GM12878 (cell line): Measurements from ENCODE around the gene SFT2D1. TPM values are rescaled to one million over a fixed set of nuclear protein-coding genes. Genes with fewer than 3 reads are reported as not detected.
A peak's percentile ranks its signal among the peaks of the same experiment; 100 is the strongest.

ENCODE experiments used
- CBX3 ChIP-seq: fragments of 200-600 bp; sonication (generic); IDR thresholded peaks from 2 replicates; pipeline ENCODE4 v1.6.1; 2016; ENCODE audit warnings: low read depth, borderline replicate concordance
- CREB1 ChIP-seq: IDR thresholded peaks from 2 replicates; pipeline ENCODE4 v1.6.1; 2012; ENCODE audit warnings: low read depth, mild to moderate bottlenecking, inconsistent platforms
- ETV6 ChIP-seq, 2 experiments: fragments of 450-650 bp in 1 of 2; IDR thresholded peaks in 1 of 2; conservative IDR thresholded peaks in 1 of 2; 2 replicates each; pipeline ENCODE4 v1.6.1; 2014; ENCODE audit warnings: antibody characterized with exemption in 1 of 2, borderline replicate concordance in 1 of 2, low read depth in 1 of 2, mild to moderate bottlenecking in 1 of 2, moderate library complexity in 1 of 2
- FOXK2 ChIP-seq: fragments of 450-650 bp; IDR thresholded peaks from 2 replicates; pipeline ENCODE4 v1.6.1; 2017; ENCODE audit warnings: mild to moderate bottlenecking, moderate library complexity
- FOXM1 ChIP-seq: IDR thresholded peaks from 2 replicates; pipeline ENCODE4 v1.6.1; 2012; ENCODE audit warnings: low read depth, mild to moderate bottlenecking, inconsistent platforms, low read length, moderate library complexity
- HDGF ChIP-seq: fragments of 450-650 bp; IDR thresholded peaks from 2 replicates; pipeline ENCODE4 v1.6.1; 2016; ENCODE audit warnings: antibody characterized with exemption
- IKZF2 ChIP-seq, 2 experiments: fragments of 450-650 bp; IDR thresholded peaks; 2 replicates each; pipeline ENCODE4 v1.6.1; 2017; ENCODE audit warnings: mild to moderate bottlenecking in 2 of 2, moderate library complexity in 2 of 2
- LARP7 ChIP-seq: fragments of 450-650 bp; IDR thresholded peaks from 2 replicates; pipeline ENCODE4 v1.6.1; 2017; ENCODE audit warnings: mild to moderate bottlenecking
- MXI1 ChIP-seq: fragments of 150-350 bp; IDR thresholded peaks from 2 replicates; pipeline ENCODE4 v1.6.1; 2011; ENCODE audit warnings: low read depth, mild to moderate bottlenecking, inconsistent platforms, low read length, improper control_type of control experiment
- NRF1 ChIP-seq: conservative IDR thresholded peaks from 2 replicates; pipeline ENCODE4 v1.6.1; 2011; ENCODE audit warnings: mild to moderate bottlenecking, low read depth, low read length, improper control_type of control experiment
- RFX5 ChIP-seq: IDR thresholded peaks from 2 replicates; pipeline ENCODE4 v1.6.1; 2011; ENCODE audit warnings: low read depth, low read length, improper control_type of control experiment
- RUNX3 ChIP-seq: IDR thresholded peaks from 2 replicates; pipeline ENCODE4 v1.6.1; 2012; ENCODE audit warnings: low read length, inconsistent platforms
- SMAD5 ChIP-seq: IDR thresholded peaks from 2 replicates; pipeline ENCODE4 v1.6.1; 2016; ENCODE audit warnings: antibody characterized with exemption, low read depth
- SMC3 ChIP-seq: IDR thresholded peaks from 2 replicates; pipeline ENCODE4 v1.6.1; 2011; ENCODE audit warnings: low read length, improper control_type of control experiment, borderline replicate concordance
- TCF12 ChIP-seq: IDR thresholded peaks from 2 replicates; pipeline ENCODE4 v1.6.1; 2011; ENCODE audit warnings: low read depth, mild to moderate bottlenecking, low read length
- WRNIP1 ChIP-seq: IDR thresholded peaks from 2 replicates; pipeline ENCODE4 v1.6.1; 2011; ENCODE audit warnings: low read depth, low read length, improper control_type of control experiment, borderline replicate concordance
- ZBED1 ChIP-seq: IDR thresholded peaks from 2 replicates; pipeline ENCODE4 v1.6.1; 2016; ENCODE audit warnings: borderline replicate concordance
- ZNF217 ChIP-seq: fragments of 450-650 bp; IDR thresholded peaks from 2 replicates; pipeline ENCODE4 v1.6.1; 2017; ENCODE audit warnings: antibody characterized with exemption, mild to moderate bottlenecking
- polyA plus RNA-seq, 11 experiments: library from polyadenylated mRNA; depleted of rRNA in 4 of 11; unstranded in 6 of 11; stranded (reverse) in 5 of 11; fragments of >200 nt; fragmentation: Nextera tagmentation in 4 of 11; fragmentation: Illumina TruSeq in 1 of 11; extraction: Ambion mirVana in 4 of 11; extraction: Trizol in 1 of 11; gene quantifications; 1 replicate in 1 of 11; 2 replicates in 10 of 11; pipeline versions ENCODE4 v1.2.1 to v1.2.3, GENCODE V29; 2011 to 2016; ENCODE audit warnings: inconsistent platforms in 2 of 11, missing spikeins in 2 of 11, low read depth in 1 of 11
- total RNA-seq, 4 experiments: library from RNA; depleted of rRNA in 3 of 4; stranded (reverse); fragments of >200 nt in 3 of 4; fragmentation: Illumina TruSeq in 1 of 4; extraction: Trizol in 1 of 4; gene quantifications; 2 replicates each; pipeline versions ENCODE4 v1.2.1 to v1.2.3, GENCODE V29; 2013 to 2021
- TF ChIP-seq, protein P1 (sequence below): fragments of 450-650 bp; IDR thresholded peaks from 2 replicates; pipeline ENCODE4 v1.6.1; 2014; ENCODE audit warnings: mild to moderate bottlenecking
- TF ChIP-seq, protein P2 (sequence below): IDR thresholded peaks from 2 replicates; pipeline ENCODE4 v1.6.1; 2012; ENCODE audit warnings: mild to moderate bottlenecking, low read depth, low read length
- TF ChIP-seq, protein P3 (sequence below): fragments of 450-650 bp; formaldehyde crosslinking; IDR thresholded peaks from 2 replicates; pipeline ENCODE4 v1.5.0; 2022; ENCODE audit warnings: mild to moderate bottlenecking, missing genetic modification characterization
- TF ChIP-seq, protein P4 (sequence below), 3 experiments: IDR thresholded peaks in 2 of 3; conservative IDR thresholded peaks in 1 of 3; 2 replicates each; pipeline ENCODE4 v1.5.1; 2011; ENCODE audit warnings: low read depth in 3 of 3, low read length in 3 of 3, mild to moderate bottlenecking in 3 of 3, control low read depth in 2 of 3, moderate library complexity in 2 of 3, inconsistent platforms in 1 of 3, mixed read lengths in 1 of 3; ENCODE audit not compliant: control insufficient read depth in 2 of 3, insufficient read depth in 1 of 3; ENCODE audit errors: extremely low read depth in 1 of 3

Gene SFT2D1
- total and polyA plus RNA-seq, 10 of the 15 experiments (the other 5 are each of a cell fraction or from before 2014, with no cell fraction given): 69.5 to 281 (median 124) TPM

DNA sequence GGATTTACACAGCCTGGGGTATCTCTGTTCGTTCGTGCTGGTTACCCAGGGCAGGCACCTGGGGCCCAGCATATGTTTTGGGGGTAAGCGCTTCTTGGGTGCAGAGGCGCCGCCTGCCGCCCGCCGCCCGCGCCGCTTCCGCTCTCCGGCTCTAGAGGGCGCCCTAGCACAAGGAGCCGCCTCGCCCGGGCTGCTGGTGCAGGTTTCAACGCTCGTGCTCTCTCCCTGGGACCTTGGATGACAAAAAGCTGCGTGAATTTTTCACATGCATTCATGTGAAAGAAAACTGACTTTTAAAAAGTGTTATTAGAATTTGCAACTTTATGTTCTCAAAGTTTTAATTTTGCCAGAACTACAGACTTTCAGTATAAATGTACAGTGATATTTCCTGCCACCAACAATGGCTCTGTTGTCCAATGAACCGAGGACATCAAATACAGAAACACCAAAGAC lies 66.6 kb downstream of the SFT2D1 start (continued):
- TF ChIP-seq WRNIP1 (no peak), RUNX3 (no peak), FOXK2 (no peak), CBX3 (no peak), TCF12 (no peak), FOXM1 (peak; percentile 61; the same call in 1 of the 2 replicates), NRF1 (no peak), CREB1 (0 out of 2 replicates have a peak, but pooled peaks have one; percentile 24), ETV6 (conservative IDR thresholded peaks at IDR 0.05 in 1 of 2, IDR thresholded peaks at IDR 0.05 in 1 of 2; ENCODE audit: borderline replicate concordance in 1 of 2, low read depth in 1 of 2) (peak in 1 of 2 experiments; percentile 30; a peak in 1 of 4 replicates), HDGF (no peak), ZBED1 (no peak), ZNF217 (no peak), IKZF2 (IDR thresholded peaks at IDR 0.05) (0 out of 4 replicates have a peak, but pooled peaks of 1 of the 2 experiments have one; percentile 8), RFX5 (no peak), LARP7 (no peak), SMC3 (peak; percentile 93), MXI1 (no peak), SMAD5 (no peak)
- TF ChIP-seq, protein P1, sequence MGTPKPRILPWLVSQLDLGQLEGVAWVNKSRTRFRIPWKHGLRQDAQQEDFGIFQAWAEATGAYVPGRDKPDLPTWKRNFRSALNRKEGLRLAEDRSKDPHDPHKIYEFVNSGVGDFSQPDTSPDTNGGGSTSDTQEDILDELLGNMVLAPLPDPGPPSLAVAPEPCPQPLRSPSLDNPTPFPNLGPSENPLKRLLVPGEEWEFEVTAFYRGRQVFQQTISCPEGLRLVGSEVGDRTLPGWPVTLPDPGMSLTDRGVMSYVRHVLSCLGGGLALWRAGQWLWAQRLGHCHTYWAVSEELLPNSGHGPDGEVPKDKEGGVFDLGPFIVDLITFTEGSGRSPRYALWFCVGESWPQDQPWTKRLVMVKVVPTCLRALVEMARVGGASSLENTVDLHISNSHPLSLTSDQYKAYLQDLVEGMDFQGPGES: no peak
- TF ChIP-seq, protein P2, sequence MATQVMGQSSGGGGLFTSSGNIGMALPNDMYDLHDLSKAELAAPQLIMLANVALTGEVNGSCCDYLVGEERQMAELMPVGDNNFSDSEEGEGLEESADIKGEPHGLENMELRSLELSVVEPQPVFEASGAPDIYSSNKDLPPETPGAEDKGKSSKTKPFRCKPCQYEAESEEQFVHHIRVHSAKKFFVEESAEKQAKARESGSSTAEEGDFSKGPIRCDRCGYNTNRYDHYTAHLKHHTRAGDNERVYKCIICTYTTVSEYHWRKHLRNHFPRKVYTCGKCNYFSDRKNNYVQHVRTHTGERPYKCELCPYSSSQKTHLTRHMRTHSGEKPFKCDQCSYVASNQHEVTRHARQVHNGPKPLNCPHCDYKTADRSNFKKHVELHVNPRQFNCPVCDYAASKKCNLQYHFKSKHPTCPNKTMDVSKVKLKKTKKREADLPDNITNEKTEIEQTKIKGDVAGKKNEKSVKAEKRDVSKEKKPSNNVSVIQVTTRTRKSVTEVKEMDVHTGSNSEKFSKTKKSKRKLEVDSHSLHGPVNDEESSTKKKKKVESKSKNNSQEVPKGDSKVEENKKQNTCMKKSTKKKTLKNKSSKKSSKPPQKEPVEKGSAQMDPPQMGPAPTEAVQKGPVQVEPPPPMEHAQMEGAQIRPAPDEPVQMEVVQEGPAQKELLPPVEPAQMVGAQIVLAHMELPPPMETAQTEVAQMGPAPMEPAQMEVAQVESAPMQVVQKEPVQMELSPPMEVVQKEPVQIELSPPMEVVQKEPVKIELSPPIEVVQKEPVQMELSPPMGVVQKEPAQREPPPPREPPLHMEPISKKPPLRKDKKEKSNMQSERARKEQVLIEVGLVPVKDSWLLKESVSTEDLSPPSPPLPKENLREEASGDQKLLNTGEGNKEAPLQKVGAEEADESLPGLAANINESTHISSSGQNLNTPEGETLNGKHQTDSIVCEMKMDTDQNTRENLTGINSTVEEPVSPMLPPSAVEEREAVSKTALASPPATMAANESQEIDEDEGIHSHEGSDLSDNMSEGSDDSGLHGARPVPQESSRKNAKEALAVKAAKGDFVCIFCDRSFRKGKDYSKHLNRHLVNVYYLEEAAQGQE: no peak
- TF ChIP-seq, protein P3, sequence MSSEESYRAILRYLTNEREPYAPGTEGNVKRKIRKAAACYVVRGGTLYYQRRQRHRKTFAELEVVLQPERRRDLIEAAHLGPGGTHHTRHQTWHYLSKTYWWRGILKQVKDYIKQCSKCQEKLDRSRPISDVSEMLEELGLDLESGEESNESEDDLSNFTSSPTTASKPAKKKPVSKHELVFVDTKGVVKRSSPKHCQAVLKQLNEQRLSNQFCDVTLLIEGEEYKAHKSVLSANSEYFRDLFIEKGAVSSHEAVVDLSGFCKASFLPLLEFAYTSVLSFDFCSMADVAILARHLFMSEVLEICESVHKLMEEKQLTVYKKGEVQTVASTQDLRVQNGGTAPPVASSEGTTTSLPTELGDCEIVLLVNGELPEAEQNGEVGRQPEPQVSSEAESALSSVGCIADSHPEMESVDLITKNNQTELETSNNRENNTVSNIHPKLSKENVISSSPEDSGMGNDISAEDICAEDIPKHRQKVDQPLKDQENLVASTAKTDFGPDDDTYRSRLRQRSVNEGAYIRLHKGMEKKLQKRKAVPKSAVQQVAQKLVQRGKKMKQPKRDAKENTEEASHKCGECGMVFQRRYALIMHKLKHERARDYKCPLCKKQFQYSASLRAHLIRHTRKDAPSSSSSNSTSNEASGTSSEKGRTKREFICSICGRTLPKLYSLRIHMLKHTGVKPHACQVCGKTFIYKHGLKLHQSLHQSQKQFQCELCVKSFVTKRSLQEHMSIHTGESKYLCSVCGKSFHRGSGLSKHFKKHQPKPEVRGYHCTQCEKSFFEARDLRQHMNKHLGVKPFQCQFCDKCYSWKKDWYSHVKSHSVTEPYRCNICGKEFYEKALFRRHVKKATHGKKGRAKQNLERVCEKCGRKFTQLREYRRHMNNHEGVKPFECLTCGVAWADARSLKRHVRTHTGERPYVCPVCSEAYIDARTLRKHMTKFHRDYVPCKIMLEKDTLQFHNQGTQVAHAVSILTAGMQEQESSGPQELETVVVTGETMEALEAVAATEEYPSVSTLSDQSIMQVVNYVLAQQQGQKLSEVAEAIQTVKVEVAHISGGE: no peak
- TF ChIP-seq, protein P4, sequence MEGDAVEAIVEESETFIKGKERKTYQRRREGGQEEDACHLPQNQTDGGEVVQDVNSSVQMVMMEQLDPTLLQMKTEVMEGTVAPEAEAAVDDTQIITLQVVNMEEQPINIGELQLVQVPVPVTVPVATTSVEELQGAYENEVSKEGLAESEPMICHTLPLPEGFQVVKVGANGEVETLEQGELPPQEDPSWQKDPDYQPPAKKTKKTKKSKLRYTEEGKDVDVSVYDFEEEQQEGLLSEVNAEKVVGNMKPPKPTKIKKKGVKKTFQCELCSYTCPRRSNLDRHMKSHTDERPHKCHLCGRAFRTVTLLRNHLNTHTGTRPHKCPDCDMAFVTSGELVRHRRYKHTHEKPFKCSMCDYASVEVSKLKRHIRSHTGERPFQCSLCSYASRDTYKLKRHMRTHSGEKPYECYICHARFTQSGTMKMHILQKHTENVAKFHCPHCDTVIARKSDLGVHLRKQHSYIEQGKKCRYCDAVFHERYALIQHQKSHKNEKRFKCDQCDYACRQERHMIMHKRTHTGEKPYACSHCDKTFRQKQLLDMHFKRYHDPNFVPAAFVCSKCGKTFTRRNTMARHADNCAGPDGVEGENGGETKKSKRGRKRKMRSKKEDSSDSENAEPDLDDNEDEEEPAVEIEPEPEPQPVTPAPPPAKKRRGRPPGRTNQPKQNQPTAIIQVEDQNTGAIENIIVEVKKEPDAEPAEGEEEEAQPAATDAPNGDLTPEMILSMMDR (IDR thresholded peaks at IDR 0.05 in 2 of 3, conservative IDR thresholded peaks at IDR 0.05 in 1 of 3; ENCODE audit: control insufficient read depth in 2 of 3, extremely low read depth in 1 of 3, insufficient read depth in 1 of 3, low read depth in 3 of 3, low read length in 3 of 3): peak; percentile 99 to 100 (median 100); a peak in 5 of 6 replicates
